Measurements from ENCODE around the gene FOXJ1. TPM values are rescaled to one million over a fixed set of nuclear protein-coding genes. Genes with fewer than 3 reads are reported as not detected.

Gene FOXJ1
- total RNA-seq, 1 experiment from 2014 or later, result 3.3 TPM

GRCh38 chr17:76088868-76089576, 52.0 kb downstream of the FOXJ1 start:
- Histone ChIP-seq H3K36me3 (replicated peaks; ENCODE audit: control insufficient read depth, insufficient read depth, low read length) (peaks cover 32% of the 10 kb centered on the region), H3K27me3 (ENCODE audit: control insufficient read depth, insufficient read depth, low read length) (no peaks in the 10 kb centered on the region), H3K4me3 (ENCODE audit: insufficient read depth, low read depth, low read length) (no peak overlapping the region)
- peak; percentile 32 for DNase-seq

- H3K36me3 ChIP-seq (replicated peaks; ENCODE audit: control insufficient read depth, insufficient read depth, low read length), result peaks cover 33% of the 10 kb centered on the region
- H3K27me3 ChIP-seq (ENCODE audit: control insufficient read depth, insufficient read depth, low read length), result no peaks in the 10 kb centered on the region
- DNase-seq, result peak; percentile 91
- H3K4me3 ChIP-seq (ENCODE audit: insufficient read depth, low read depth, low read length), result no peak overlapping the region
Measured at GRCh38 chr17:76088041-76088867, 52.8 kb downstream of the FOXJ1 start.

- DNase-seq, result peak; percentile 33
- no peak overlapping the region for H3K4me3 ChIP-seq (ENCODE audit: insufficient read depth, low read depth, low read length)
- H3K36me3 ChIP-seq (replicated peaks; ENCODE audit: control insufficient read depth, insufficient read depth, low read length), result peaks cover 33% of the 10 kb centered on the region
- H3K27me3 ChIP-seq (ENCODE audit: control insufficient read depth, insufficient read depth, low read length), result no peaks in the 10 kb centered on the region
Measured at GRCh38 chr17:76087531-76087930, 53.5 kb downstream of the FOXJ1 start.

GRCh38 chr17:76086384-76086783, 54.7 kb downstream of the FOXJ1 start:
- Histone ChIP-seq H3K4me3 (ENCODE audit: insufficient read depth, low read depth, low read length) (no peak overlapping the region), H3K36me3 (replicated peaks; ENCODE audit: control insufficient read depth, insufficient read depth, low read length) (peaks cover 33% of the 10 kb centered on the region)
- peak; percentile 36 for DNase-seq

More at GRCh38 chr17:76086384-76086783, 54.7 kb downstream of the FOXJ1 start:
- no peaks in the 10 kb centered on the region for H3K27me3 ChIP-seq (ENCODE audit: control insufficient read depth, insufficient read depth, low read length)

Other genes starting within 250 kb of the FOXJ1 start
- 66.4 and 69.4 TPM in 2 replicates for gene TRIM65, start 244.3 kb downstream of the FOXJ1 start, total RNA-seq (2014; rRNA removed; shearing (Covaris generic))
- gene MRPL38, start 236.4 kb downstream of the FOXJ1 start, total RNA-seq (2014; rRNA removed; shearing (Covaris generic)), result 100 and 125 TPM in 2 replicates
- 17.9 and 27.7 TPM in 2 replicates for gene FBF1, start 200.2 kb downstream of the FOXJ1 start, total RNA-seq (2014; rRNA removed; shearing (Covaris generic))
- gene ACOX1, start 162.1 kb downstream of the FOXJ1 start, total RNA-seq (2014; rRNA removed; shearing (Covaris generic)), result 35.1 and 38.3 TPM in 2 replicates
- gene TEN1, start 162.0 kb downstream of the FOXJ1 start, total RNA-seq (2014; rRNA removed; shearing (Covaris generic)), result 12.5 and 16.9 TPM in 2 replicates
- 4.3 and 6.7 TPM in 2 replicates for gene CDK3, start 140.4 kb downstream of the FOXJ1 start, total RNA-seq (2014; rRNA removed; shearing (Covaris generic))
- 0.26 TPM in 1 of 2 replicates, not detected in the other for gene EVPL, start 113.9 kb downstream of the FOXJ1 start, total RNA-seq (2014; rRNA removed; shearing (Covaris generic))
- 31.4 and 33.4 TPM in 2 replicates for gene SRP68, start 68.7 kb downstream of the FOXJ1 start, total RNA-seq (2014; rRNA removed; shearing (Covaris generic))
- 1.8 and 2.0 TPM in 2 replicates for gene GALR2, start 66.5 kb downstream of the FOXJ1 start, total RNA-seq (2014; rRNA removed; shearing (Covaris generic))
- 0.48 and 0.59 TPM in 2 replicates for gene ZACN, start 62.1 kb downstream of the FOXJ1 start, total RNA-seq (2014; rRNA removed; shearing (Covaris generic))
- 80.3 and 87.7 TPM in 2 replicates for gene EXOC7, start 37.5 kb downstream of the FOXJ1 start, total RNA-seq (2014; rRNA removed; shearing (Covaris generic))
- gene RNF157, start 99.2 kb upstream of the FOXJ1 start, total RNA-seq (2014; rRNA removed; shearing (Covaris generic)), result 4.2 and 5.6 TPM in 2 replicates
- gene UBALD2, start 124.1 kb upstream of the FOXJ1 start, total RNA-seq (2014; rRNA removed; shearing (Covaris generic)), result 21.3 and 24.8 TPM in 2 replicates
- 0.70 and 1.1 TPM in 2 replicates for gene QRICH2, start 167.0 kb upstream of the FOXJ1 start, total RNA-seq (2014; rRNA removed; shearing (Covaris generic))
- 51.9 and 56.8 TPM in 2 replicates for gene PRPSAP1, start 212.7 kb upstream of the FOXJ1 start, total RNA-seq (2014; rRNA removed; shearing (Covaris generic))
- gene SPHK1, start 243.4 kb upstream of the FOXJ1 start, total RNA-seq (2014; rRNA removed; shearing (Covaris generic)), result 1.9 and 4.8 TPM in 2 replicates